Measurements from ENCODE around the gene LMTK2.

The LMTK2 gene

GRCh38 chr7:98203261-98203963 is 96.8 kb downstream of the LMTK2 start:
- TF ChIP-seq CTCF (IDR thresholded peaks at IDR 0.05; ENCODE audit: low read depth, low read length), result no peak
- no peak overlapping the region for H3K4me3 ChIP-seq (ENCODE audit: low read depth, low read length)

- no peak overlapping the region for H3K4me3 ChIP-seq (ENCODE audit: low read depth, low read length)
- no peak for TF ChIP-seq CTCF (IDR thresholded peaks at IDR 0.05; ENCODE audit: low read depth, low read length)
Observed at GRCh38 chr7:98203964-98204605, 97.4 kb downstream of the LMTK2 start.

GRCh38 chr7:98204670-98205069 is 98.0 kb downstream of the LMTK2 start:
- no peak overlapping the region for H3K4me3 ChIP-seq (ENCODE audit: low read depth, low read length)
- no peak for TF ChIP-seq CTCF (IDR thresholded peaks at IDR 0.05; ENCODE audit: low read depth, low read length)

- no peak for TF ChIP-seq CTCF (IDR thresholded peaks at IDR 0.05; ENCODE audit: low read depth, low read length)
- no peak overlapping the region for H3K4me3 ChIP-seq (ENCODE audit: low read depth, low read length)
Observed at GRCh38 chr7:98205162-98205845, 98.6 kb downstream of the LMTK2 start.

- no peak for TF ChIP-seq CTCF (IDR thresholded peaks at IDR 0.05; ENCODE audit: low read depth, low read length)
- no peak overlapping the region for H3K4me3 ChIP-seq (ENCODE audit: low read depth, low read length)
Observed at GRCh38 chr7:98206451-98207330, 100.0 kb downstream of the LMTK2 start.

- no peak overlapping the region for H3K4me3 ChIP-seq (ENCODE audit: low read depth, low read length)
- no peak for TF ChIP-seq CTCF (IDR thresholded peaks at IDR 0.05; ENCODE audit: low read depth, low read length)
Observed at GRCh38 chr7:98209166-98209920, 102.7 kb downstream of the LMTK2 start.
